ENCODE data around the gene SUSD2.
"Not testable (repeated sequence)": the region's sequence is repeated elsewhere in the genome, so short reads cannot be mapped to it uniquely, and the experiment has no call there.

- not testable (repeated sequence) for TF ChIP-seq CTCF (IDR thresholded peaks at IDR 0.05; ENCODE audit: low read depth, low read length); EZH2phosphoT487 (IDR thresholded peaks at IDR 0.05; ENCODE audit: low read depth)
These were observed 31.8 kb downstream of the SUSD2 start for GRCh38 chr22:24213111-24213510.
